Suprapubic skin (tissue), 3 donors: ENCODE measurements around the gene OR5P2.

Experiments used
- CTCF ChIP-seq, 2 donors: fragments of 200-600 bp in 1 of 2; fragments of 450-650 bp in 1 of 2; sonication (generic) in 1 of 2; IDR thresholded peaks; one replicate each; pipeline ENCODE4 v1.5.1; 2016 to 2019; ENCODE audit warnings: antibody characterized with exemption in 2 of 2, mild to moderate bottlenecking in 1 of 2, moderate library complexity in 1 of 2
- EP300 ChIP-seq: sonication (generic); formaldehyde crosslinking; IDR thresholded peaks from one replicate; pipeline ENCODE4 v1.6.1; 2017; ENCODE audit warnings: antibody characterized with exemption

- TF ChIP-seq CTCF (IDR thresholded peaks at IDR 0.05): no peak
- no peak for TF ChIP-seq EP300
Measured at GRCh38 chr11:7840578-7840977, 43.8 kb upstream of the OR5P2 start.
